Endothelial cell of umbilical vein (primary cell): Measurements from ENCODE around the gene DLGAP1. TPM values are rescaled to one million over a fixed set of nuclear protein-coding genes. Genes with fewer than 3 reads are reported as not detected.

Experiments used
- BruUV-seq: library from RNA; stranded (reverse); fragments of 400-500 nt; replicated peaks from 2 replicates; lab custom pipeline; 2021; lab: Mats Ljungman, UMichigan
- CTCF ChIA-PET: fragments of 300-600, 350-600 bp; sonication (Branson Sonifier 250); formaldehyde crosslinking; loops from one replicate; lab custom pipeline; 2021; ENCODE audit warnings: antibody characterized with exemption, inconsistent platforms; lab: Charles Lee
- POLR2A ChIA-PET: fragments of 300-600, 350-600 bp; sonication (Branson Sonifier 250); formaldehyde crosslinking; loops from one replicate; lab custom pipeline; 2021; ENCODE audit warnings: antibody characterized with exemption, inconsistent platforms; lab: Charles Lee
- DNase-seq: peaks from one replicate; pipeline ENCODE4 v3.0.0-alpha.2; 2011; ENCODE audit warnings: low read depth, low spot score
- FAIRE-seq: peaks from 2 replicates; lab custom pipeline; 2011; peaks lifted over from hg19 to GRCh38; lab: Jason Lieb, UNC
- H2AFZ ChIP-seq: 2 replicates; pipeline ENCODE4 v1.6.0; 2012; ENCODE audit warnings: low read depth, low read length, control low read depth, inconsistent platforms
- H3K27ac ChIP-seq: 2 replicates; pipeline ENCODE4 v1.5.1; 2011; ENCODE audit warnings: low read depth, mild to moderate bottlenecking, control low read depth, low read length, moderate library complexity; ENCODE audit not compliant: insufficient read depth
- H3K27me3 ChIP-seq, 2 experiments: 2 replicates each; pipeline versions ENCODE4 v1.6.0 to v1.6.1; 2011; ENCODE audit warnings: low read length in 2 of 2, mixed read lengths in 1 of 2; ENCODE audit not compliant: control insufficient read depth in 2 of 2, insufficient read depth in 2 of 2
- H3K36me3 ChIP-seq, 2 experiments: 2 replicates in 1 of 2; 3 replicates in 1 of 2; pipeline ENCODE4 v1.5.1; 2011; ENCODE audit warnings: low read length in 2 of 2, mild to moderate bottlenecking in 1 of 2, moderate library complexity in 1 of 2; ENCODE audit not compliant: control insufficient read depth in 2 of 2, insufficient read depth in 2 of 2; ENCODE audit errors: extremely low read depth in 1 of 2
- H3K4me1 ChIP-seq: 3 replicates; pipeline ENCODE4 v1.5.1; 2011; ENCODE audit warnings: mild to moderate bottlenecking, low read length; ENCODE audit not compliant: control insufficient read depth, insufficient read depth; ENCODE audit errors: extremely low read depth
- H3K4me2 ChIP-seq: 2 replicates; pipeline ENCODE4 v1.6.1; 2011; ENCODE audit warnings: low read length, control low read depth, mixed read lengths; ENCODE audit not compliant: insufficient read depth
- H3K4me3 ChIP-seq, 3 experiments: fragments of 200-600 bp in 1 of 3; sonication (generic), shearing (Covaris generic) in 1 of 3; replicated peaks in 1 of 3; 2 replicates each; pipeline ENCODE4 v1.5.1; 2011 to 2016; ENCODE audit warnings: control low read depth in 3 of 3, low read length in 3 of 3, mild to moderate bottlenecking in 2 of 3, inconsistent platforms in 1 of 3, low read depth in 1 of 3, moderate library complexity in 1 of 3; ENCODE audit not compliant: insufficient read depth in 1 of 3
- H3K79me2 ChIP-seq: 2 replicates; pipeline ENCODE4 v1.6.0; 2012; ENCODE audit warnings: low read length, inconsistent platforms; ENCODE audit not compliant: control insufficient read depth, insufficient read depth
- H3K9ac ChIP-seq: replicated peaks from 2 replicates; pipeline ENCODE3; 2011; ENCODE audit warnings: low read length, control low read depth; ENCODE audit not compliant: insufficient read depth; ENCODE audit errors: extremely low read depth
- H3K9me1 ChIP-seq: replicated peaks from 3 replicates; pipeline ENCODE4 v1.6.0; 2011; ENCODE audit warnings: mild to moderate bottlenecking, low read length; ENCODE audit not compliant: control insufficient read depth, insufficient read depth; ENCODE audit errors: extremely low read depth
- H3K9me3 ChIP-seq: replicated peaks from 2 replicates; pipeline ENCODE4 v1.5.1; 2012; ENCODE audit warnings: low read length, inconsistent platforms; ENCODE audit not compliant: control insufficient read depth, insufficient read depth
- H4K20me1 ChIP-seq: replicated peaks from 2 replicates; pipeline ENCODE3; 2011; ENCODE audit warnings: mild to moderate bottlenecking, low read length; ENCODE audit not compliant: control insufficient read depth, insufficient read depth; ENCODE audit errors: extremely low read depth
- FOS ChIP-seq: IDR thresholded peaks from 2 replicates; pipeline ENCODE4 v1.6.1; 2011; ENCODE audit warnings: mild to moderate bottlenecking, low read length, moderate library complexity, borderline replicate concordance; ENCODE audit not compliant: insufficient read depth
- GATA2 ChIP-seq: IDR thresholded peaks from 2 replicates; pipeline ENCODE4 v1.7.0; 2011; ENCODE audit warnings: low read depth, mild to moderate bottlenecking, moderate library complexity, mixed read lengths, low read length; ENCODE audit not compliant: insufficient read length, insufficient read depth
- JUN ChIP-seq: IDR thresholded peaks from 2 replicates; pipeline ENCODE4 v1.6.1; 2011; ENCODE audit warnings: borderline replicate concordance, low read depth; ENCODE audit not compliant: insufficient read length, insufficient read depth
- MYC ChIP-seq: IDR thresholded peaks from one replicate; pipeline ENCODE4 v1.6.1; 2011; ENCODE audit warnings: mild to moderate bottlenecking, low read depth, low read length
- POLR2A ChIP-seq: IDR thresholded peaks from 2 replicates; pipeline ENCODE4 v1.6.1; 2012; ENCODE audit warnings: low read depth, mild to moderate bottlenecking, control low read depth, low read length
- POLR2AphosphoS5 ChIP-seq: IDR thresholded peaks from 2 replicates; pipeline ENCODE4 v1.6.1; 2012; ENCODE audit warnings: low read depth, mild to moderate bottlenecking, control low read depth, low read length, moderate library complexity; ENCODE audit not compliant: insufficient read depth
- dilution Hi-C: fragments of 300-500 bp; cut with MboI; formaldehyde crosslinking; loops from one replicate; pipeline ENCODE4 v1.15.0; 2019; ENCODE audit warnings: low sequenced_read_pairs; ENCODE audit not compliant: extremely low pct_ligation_motif_present
- intact Hi-C: fragments of 100-400 bp; cut with micrococcal nuclease; formaldehyde crosslinking; loops from one replicate; pipeline ENCODE4 v1.10.0; 2022
- polyA plus RNA-seq, 4 experiments: library from polyadenylated mRNA; depleted of rRNA in 3 of 4; stranded (reverse) in 3 of 4; unstranded in 1 of 4; fragments of >200 nt; gene quantifications; 2 replicates each; pipeline versions ENCODE4 v1.2.1 to v1.2.3, GENCODE V29; 2011 to 2012; ENCODE audit warnings: missing spikeins in 1 of 4
- total RNA-seq: library from RNA; stranded (reverse); gene quantifications from 2 replicates; pipeline ENCODE4 v1.2.3, GENCODE V29; 2021

DLGAP1 gene
- total and polyA plus RNA-seq, 2 donors (not counting 3 experiments of a cell fraction or from before 2014, with no cell fraction given) = 0.04 TPM; not detected in 1

DNA sequence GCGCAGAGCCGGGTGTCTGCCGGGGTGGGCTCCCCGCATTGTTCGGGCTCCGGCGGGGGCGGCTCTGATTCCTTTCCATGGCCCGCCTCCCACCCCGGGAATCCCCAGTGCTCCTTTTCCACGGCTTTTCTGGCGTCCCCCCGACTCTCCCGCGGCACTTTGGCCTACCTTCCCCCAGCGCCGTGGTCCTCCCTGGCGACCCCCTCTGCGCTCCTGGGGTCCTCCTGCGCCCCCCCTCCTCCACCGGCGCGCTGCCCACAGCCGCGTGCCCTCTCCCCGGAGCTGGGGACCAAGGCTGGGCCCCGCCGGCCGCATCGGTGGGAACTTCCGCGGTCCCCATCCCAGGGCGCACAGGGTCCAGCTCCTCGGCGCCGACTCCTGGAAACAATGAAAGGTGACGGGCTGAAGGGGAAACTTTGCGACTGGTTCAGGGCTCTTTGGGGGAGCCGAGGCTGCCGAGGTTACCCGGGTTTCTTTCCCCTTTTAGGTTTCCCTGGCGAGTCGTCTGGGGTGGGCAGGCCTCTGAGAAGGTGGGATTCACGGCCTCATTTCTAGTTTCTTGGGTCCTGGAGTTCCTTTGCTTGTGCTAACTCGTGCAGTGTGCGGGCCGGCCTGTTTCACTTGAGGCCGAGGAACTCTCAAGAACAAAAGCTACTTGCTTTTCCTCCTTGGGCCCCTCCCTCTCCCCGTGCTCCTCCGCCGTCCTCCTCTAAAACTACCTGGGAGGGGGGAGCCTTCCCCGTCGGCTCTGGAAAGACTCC is 1002.9 kb downstream of the DLGAP1 start:
- Histone ChIP-seq H3K4me3 (peak overlapping the region; percentile 90 to 95 (median 92)), H3K27ac (peak overlapping the region; percentile 98), H3K9me3 (no peaks in the 10 kb centered on the region), H2AFZ (no peak overlapping the region), H4K20me1 (no peaks in the 10 kb centered on the region), H3K4me1 (peaks cover 39% of the 10 kb centered on the region), H3K27me3 (no peaks in the 10 kb centered on the region), H3K79me2 (peaks cover 70% of the 10 kb centered on the region), H3K36me3 (peaks cover 6 to 11% of the 10 kb centered on the region in 2 experiments), H3K9ac (peak overlapping the region; percentile 96), H3K9me1 (no peaks in the 10 kb centered on the region), H3K4me2 (peak overlapping the region; percentile 98)
- DNase-seq (peak; percentile 70), FAIRE-seq (peak; percentile 24)
- POLR2A ChIA-PET = interaction anchor here (1.2 to 1.9 kb wide), 3 partner anchors 14 to 151 kb away, joined by 3 to 15 read pairs (median 12); no protein-coding TSS in a partner anchor
- no TSS peak for BruUV-seq
- TF ChIP-seq FOS = no peak
- no peak for TF ChIP-seq POLR2A
- no peak for TF ChIP-seq GATA2
- no peak for TF ChIP-seq JUN
- TF ChIP-seq POLR2AphosphoS5 = no peak
- TF ChIP-seq MYC = no peak
- intact Hi-C loops (loop anchor here (1.0 to 5.0 kb wide), 6 partner anchors 142 to 545 kb away; partner anchors contain the start of gene MYL12B), dilution Hi-C loops (loop anchor here (25.0 kb wide), 1 partner anchor 190 kb away; the partner anchor contains the start of gene MYL12B)
- CTCF ChIA-PET = interaction anchor here (0.9 to 6.0 kb wide), 11 partner anchors 14 to 418 kb away, joined by 3 to 61 read pairs (median 17); no protein-coding TSS in a partner anchor
